Astrocyte of the cerebellum (primary cell): Measurements from ENCODE around the gene TNIP1.

Experiments used
- DNase-seq: peaks from one replicate; pipeline ENCODE4 v3.0.0-alpha.2; 2011; ENCODE audit warnings: low read depth
- H3K4me3 ChIP-seq: 2 replicates; pipeline ENCODE4 v1.5.1; 2011; ENCODE audit warnings: mild to moderate bottlenecking, low read depth, low read length, moderate library complexity
- CTCF ChIP-seq: IDR thresholded peaks from 2 replicates; pipeline ENCODE4 v1.5.1; 2012; ENCODE audit warnings: low read length, low read depth, moderate library complexity, mild to moderate bottlenecking; ENCODE audit errors: missing control alignments
- in situ Hi-C: cut with HindIII; loops from 2 replicates; pipeline ENCODE4 v1.10.0; 2017; ENCODE audit warnings: low sequenced_read_pairs

Gene TNIP1

GRCh38 chr5:151008210-151008491 is 72.7 kb downstream of the TNIP1 start:
- no peak for TF ChIP-seq CTCF
- no peak for DNase-seq
- H3K4me3 ChIP-seq = no peak overlapping the region
- in situ Hi-C loops = no loop called here

- in situ Hi-C loops = no loop called here
- no peak overlapping the region for H3K4me3 ChIP-seq
- no peak for DNase-seq
- no peak for TF ChIP-seq CTCF
These were observed 73.2 kb downstream of the TNIP1 start for GRCh38 chr5:151007430-151008209.

- H3K4me3 ChIP-seq = no peak overlapping the region
- no peak for TF ChIP-seq CTCF
- DNase-seq = no peak
- in situ Hi-C loops = no loop called here
These were observed 74.0 kb downstream of the TNIP1 start for GRCh38 chr5:151006704-151007334.

- no peak for DNase-seq
- H3K4me3 ChIP-seq = no peak overlapping the region
- no peak for TF ChIP-seq CTCF
- in situ Hi-C loops = no loop called here
These were observed 74.8 kb downstream of the TNIP1 start for GRCh38 chr5:151005950-151006576.

GRCh38 chr5:151005187-151005949 is 75.5 kb downstream of the TNIP1 start:
- in situ Hi-C loops = no loop called here
- TF ChIP-seq CTCF = no peak
- DNase-seq = no peak
- H3K4me3 ChIP-seq = no peak overlapping the region

GRCh38 chr5:151004499-151004898 is 76.3 kb downstream of the TNIP1 start:
- no peak overlapping the region for H3K4me3 ChIP-seq
- in situ Hi-C loops = no loop called here
- TF ChIP-seq CTCF = no peak
- no peak for DNase-seq
